SK-N-SH (cell line): ENCODE data around the gene CAPRIN2. TPM values are rescaled to one million over a fixed set of nuclear protein-coding genes. Genes with fewer than 3 reads are reported as not detected.

ENCODE experiments used
- CTCF ChIA-PET: fragments of 300-600, 350-600 bp; formaldehyde crosslinking; extraction: SDS; loops from one replicate; lab custom pipeline; 2021; lab: Yijun Ruan, JAX
- POLR2A ChIA-PET: fragments of 350-600 bp; sonication (Branson Sonifier 250); formaldehyde crosslinking; extraction: SDS; loops from one replicate; lab custom pipeline; 2020; ENCODE audit warnings: antibody characterized with exemption, inconsistent platforms; lab: Yijun Ruan, JAX
- DNase-seq: peaks from one replicate; pipeline ENCODE4 v3.0.0; 2012
- H2AFZ ChIP-seq: fragments of 200-600 bp; sonication (generic); 2 replicates; pipeline ENCODE4 v1.8.1; 2016; ENCODE audit warnings: antibody characterized with exemption, mild to moderate bottlenecking, low read depth
- H3F3A ChIP-seq: fragments of 200-600 bp; sonication (generic); replicated peaks from 2 replicates; pipeline ENCODE3; 2016; ENCODE audit warnings: antibody characterized with exemption, mild to moderate bottlenecking; ENCODE audit not compliant: insufficient read depth
- H3K27ac ChIP-seq, 2 experiments: fragments of 200-500 bp in 1 of 2; fragments of 200-600 bp in 1 of 2; sonication (Bioruptor generic) in 1 of 2; sonication (generic), shearing (Covaris generic) in 1 of 2; 2 replicates each; pipeline versions ENCODE4 v1.5.1 to v1.6.1; 2014 to 2016; ENCODE audit warnings: low read depth in 2 of 2, inconsistent platforms in 1 of 2, low read length in 1 of 2, mild to moderate bottlenecking in 1 of 2, mixed read lengths in 1 of 2
- H3K27me3 ChIP-seq: fragments of 200-600 bp; sonication (generic), shearing (Covaris generic); 2 replicates; pipeline ENCODE4 v1.6.1; 2016; ENCODE audit warnings: mixed run types; ENCODE audit not compliant: insufficient read depth
- H3K36me3 ChIP-seq, 2 experiments: fragments of 200-500 bp in 1 of 2; fragments of 200-600 bp in 1 of 2; sonication (Bioruptor generic) in 1 of 2; sonication (generic) in 1 of 2; replicated peaks in 1 of 2; 2 replicates each; pipeline versions ENCODE3 to v1.5.1; 2014 to 2016; ENCODE audit warnings: low read length in 1 of 2, mild to moderate bottlenecking in 1 of 2; ENCODE audit not compliant: insufficient read depth in 2 of 2, control insufficient read depth in 1 of 2
- H3K4me1 ChIP-seq, 2 experiments: fragments of 200-500 bp in 1 of 2; fragments of 200-600 bp in 1 of 2; sonication (Bioruptor generic) in 1 of 2; sonication (generic), shearing (Covaris generic) in 1 of 2; 2 replicates each; pipeline versions ENCODE4 v1.5.1 to v1.6.1; 2014 to 2016; ENCODE audit warnings: low read depth in 1 of 2, low read length in 1 of 2, mixed run types in 1 of 2; ENCODE audit not compliant: insufficient read depth in 2 of 2, control insufficient read depth in 1 of 2
- H3K4me2 ChIP-seq: fragments of 200-600 bp; sonication (generic), shearing (Covaris generic); 2 replicates; pipeline ENCODE4 v1.6.1; 2017; ENCODE audit warnings: mixed run types
- H3K4me3 ChIP-seq, 2 experiments: fragments of 200-500 bp in 1 of 2; fragments of 200-600 bp in 1 of 2; sonication (Bioruptor generic) in 1 of 2; sonication (generic), shearing (Covaris generic) in 1 of 2; 2 replicates each; pipeline versions ENCODE4 v1.5.1 to v1.8.1; 2014 to 2016; ENCODE audit warnings: low read depth in 2 of 2, inconsistent platforms in 1 of 2, low read length in 1 of 2, mild to moderate bottlenecking in 1 of 2, mixed read lengths in 1 of 2, moderate library complexity in 1 of 2
- H3K79me2 ChIP-seq: fragments of 200-600 bp; sonication (generic); 2 replicates; pipeline ENCODE4 v1.8.1; 2017; ENCODE audit warnings: mild to moderate bottlenecking; ENCODE audit not compliant: insufficient read depth
- H3K9ac ChIP-seq: fragments of 200-600 bp; sonication (generic); 2 replicates; pipeline ENCODE4 v1.6.1; 2017; ENCODE audit warnings: mixed run types
- H3K9me2 ChIP-seq: fragments of 200-600 bp; sonication (generic); 2 replicates; pipeline ENCODE4 v1.6.1; 2017; ENCODE audit warnings: mixed run types
- H3K9me3 ChIP-seq: fragments of 200-600 bp; sonication (generic); 2 replicates; pipeline ENCODE4 v1.6.1; 2017; ENCODE audit warnings: mixed run types, mild to moderate bottlenecking, moderate library complexity
- H4K20me1 ChIP-seq: fragments of 200-600 bp; sonication (generic); 2 replicates; pipeline ENCODE4 v1.6.1; 2017; ENCODE audit warnings: mild to moderate bottlenecking, mixed run types; ENCODE audit not compliant: insufficient read depth
- EP300 ChIP-seq, 2 experiments: IDR thresholded peaks; 2 replicates each; pipeline versions ENCODE4 v1.4.0 to v1.6.1; 2012; ENCODE audit warnings: borderline replicate concordance in 1 of 2, low read depth in 1 of 2, low read length in 1 of 2
- FOSL2 ChIP-seq: IDR thresholded peaks from 2 replicates; pipeline ENCODE4 v1.4.0; 2012; ENCODE audit warnings: low read depth, mild to moderate bottlenecking, moderate library complexity, borderline replicate concordance
- FOXJ3 ChIP-seq: sonication (generic); formaldehyde crosslinking; IDR thresholded peaks from 2 replicates; pipeline ENCODE4 v1.5.1; 2020; ENCODE audit warnings: mild to moderate bottlenecking, missing genetic modification reagents
- FOXM1 ChIP-seq: IDR thresholded peaks from 2 replicates; pipeline ENCODE4 v1.4.0; 2012; ENCODE audit warnings: low read depth, mild to moderate bottlenecking
- GABPA ChIP-seq: IDR thresholded peaks from 2 replicates; pipeline ENCODE4 v1.4.0; 2012; ENCODE audit warnings: low read depth, mild to moderate bottlenecking
- JUND ChIP-seq: IDR thresholded peaks from 2 replicates; pipeline ENCODE4 v1.4.0; 2012
- MXI1 ChIP-seq: IDR thresholded peaks from 2 replicates; pipeline ENCODE4 v1.6.1; 2012; ENCODE audit warnings: mild to moderate bottlenecking, low read depth, low read length, improper control_type of control experiment
- NFIC ChIP-seq: IDR thresholded peaks from 2 replicates; pipeline ENCODE4 v1.4.0; 2012; ENCODE audit warnings: borderline replicate concordance
- POLR2AphosphoS5 ChIP-seq: IDR thresholded peaks from 2 replicates; pipeline ENCODE4 v1.6.1; 2012; ENCODE audit warnings: low read depth, low read length
- RAD21 ChIP-seq: IDR thresholded peaks from 2 replicates; pipeline ENCODE4 v1.6.1; 2012; ENCODE audit warnings: mild to moderate bottlenecking, low read length
- RCOR1 ChIP-seq: fragments of 150-350 bp; IDR thresholded peaks from 2 replicates; pipeline ENCODE4 v1.6.1; 2017; ENCODE audit warnings: antibody characterized with exemption, low read length
- RXRA ChIP-seq: IDR thresholded peaks from 2 replicates; pipeline ENCODE4 v1.4.0; 2012; ENCODE audit warnings: low read depth, mild to moderate bottlenecking, borderline replicate concordance
- SIN3A ChIP-seq: IDR thresholded peaks from 2 replicates; pipeline ENCODE4 v1.6.1; 2012; ENCODE audit warnings: low read depth, mild to moderate bottlenecking, low read length, moderate library complexity, borderline replicate concordance
- SMC3 ChIP-seq: IDR thresholded peaks from 2 replicates; pipeline ENCODE4 v1.6.1; 2012; ENCODE audit warnings: low read depth, low read length, improper control_type of control experiment
- polyA plus RNA-seq, 3 experiments: library from polyadenylated mRNA; depleted of rRNA; stranded (reverse); fragments of >200 nt; gene quantifications; 2 replicates each; pipeline ENCODE4 v1.2.3, GENCODE V29; 2012
- TF ChIP-seq, protein P1 (sequence below): fragments of 200-600 bp; sonication (generic); IDR thresholded peaks from 2 replicates; pipeline ENCODE4 v1.6.1; 2017; ENCODE audit warnings: antibody characterized with exemption, mild to moderate bottlenecking, moderate library complexity
- TF ChIP-seq, protein P2 (sequence below): IDR thresholded peaks from 2 replicates; pipeline ENCODE4 v1.4.0; 2012; ENCODE audit warnings: low read depth, borderline replicate concordance
- TF ChIP-seq, protein P3 (sequence below): IDR thresholded peaks from 2 replicates; pipeline ENCODE4 v1.6.1; 2012; ENCODE audit warnings: mild to moderate bottlenecking, low read depth, low read length, moderate library complexity
- TF ChIP-seq, protein P4 (sequence below): IDR thresholded peaks from 2 replicates; pipeline ENCODE4; 2012
- TF ChIP-seq, protein P5 (sequence below): IDR thresholded peaks from 2 replicates; pipeline ENCODE4 v1.4.0; 2012; ENCODE audit warnings: low read depth

CAPRIN2 gene
- polyA plus RNA-seq, 1 of the 3 experiments (the other 2 are of a cell fraction), result 21.4 TPM

DNA sequence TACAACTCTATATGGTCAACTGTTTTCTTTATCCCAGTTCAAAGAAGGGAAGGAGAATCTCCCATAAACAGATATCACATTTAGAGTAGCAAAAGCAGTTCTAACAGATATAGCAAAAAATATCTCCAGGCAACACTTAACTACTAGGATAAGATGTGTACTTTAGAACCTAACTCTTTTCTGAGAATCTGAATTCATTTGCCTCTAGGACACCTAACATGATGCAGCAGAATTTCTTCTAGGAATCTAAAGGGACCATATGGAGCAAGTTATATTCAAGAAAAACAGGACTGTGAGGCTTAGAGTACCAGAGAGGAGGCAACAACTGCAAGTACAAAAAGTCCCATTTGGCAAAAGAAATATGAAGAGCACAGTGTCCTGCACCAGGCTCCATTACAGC lies 24.4 kb upstream of the CAPRIN2 start:
- H3K9me2 ChIP-seq, result no peaks in the 10 kb centered on the region
- H3K4me2 ChIP-seq, result no peak overlapping the region
- ChIA-PET POLR2A (no interaction called here), CTCF (no interaction called here)
- no peak overlapping the region for H3K27ac ChIP-seq
- no peak overlapping the region for H3K9ac ChIP-seq
- no peak overlapping the region for H2AFZ ChIP-seq
- H4K20me1 ChIP-seq, result no peaks in the 10 kb centered on the region
- H3K4me1 ChIP-seq, result no peaks in the 10 kb centered on the region
- H3K79me2 ChIP-seq, result no peaks in the 10 kb centered on the region
- H3F3A ChIP-seq, result no peaks in the 10 kb centered on the region
- no peak for DNase-seq
- peaks cover 4% of the 10 kb centered on the region for H3K9me3 ChIP-seq
- TF ChIP-seq RXRA (no peak), POLR2AphosphoS5 (no peak), SIN3A (no peak), JUND (no peak), SMC3 (no peak), EP300 (IDR thresholded peaks at IDR 0.05; ENCODE audit: borderline replicate concordance in 1 of 2, low read depth in 1 of 2, low read length in 1 of 2) (no peak)
- TF ChIP-seq, protein P1, sequence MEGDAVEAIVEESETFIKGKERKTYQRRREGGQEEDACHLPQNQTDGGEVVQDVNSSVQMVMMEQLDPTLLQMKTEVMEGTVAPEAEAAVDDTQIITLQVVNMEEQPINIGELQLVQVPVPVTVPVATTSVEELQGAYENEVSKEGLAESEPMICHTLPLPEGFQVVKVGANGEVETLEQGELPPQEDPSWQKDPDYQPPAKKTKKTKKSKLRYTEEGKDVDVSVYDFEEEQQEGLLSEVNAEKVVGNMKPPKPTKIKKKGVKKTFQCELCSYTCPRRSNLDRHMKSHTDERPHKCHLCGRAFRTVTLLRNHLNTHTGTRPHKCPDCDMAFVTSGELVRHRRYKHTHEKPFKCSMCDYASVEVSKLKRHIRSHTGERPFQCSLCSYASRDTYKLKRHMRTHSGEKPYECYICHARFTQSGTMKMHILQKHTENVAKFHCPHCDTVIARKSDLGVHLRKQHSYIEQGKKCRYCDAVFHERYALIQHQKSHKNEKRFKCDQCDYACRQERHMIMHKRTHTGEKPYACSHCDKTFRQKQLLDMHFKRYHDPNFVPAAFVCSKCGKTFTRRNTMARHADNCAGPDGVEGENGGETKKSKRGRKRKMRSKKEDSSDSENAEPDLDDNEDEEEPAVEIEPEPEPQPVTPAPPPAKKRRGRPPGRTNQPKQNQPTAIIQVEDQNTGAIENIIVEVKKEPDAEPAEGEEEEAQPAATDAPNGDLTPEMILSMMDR, result no peak
- H3K27me3 ChIP-seq, result no peaks in the 10 kb centered on the region
- H3K36me3 ChIP-seq, result no peaks in the 10 kb centered on the region
- no peak overlapping the region for H3K4me3 ChIP-seq

DNA sequence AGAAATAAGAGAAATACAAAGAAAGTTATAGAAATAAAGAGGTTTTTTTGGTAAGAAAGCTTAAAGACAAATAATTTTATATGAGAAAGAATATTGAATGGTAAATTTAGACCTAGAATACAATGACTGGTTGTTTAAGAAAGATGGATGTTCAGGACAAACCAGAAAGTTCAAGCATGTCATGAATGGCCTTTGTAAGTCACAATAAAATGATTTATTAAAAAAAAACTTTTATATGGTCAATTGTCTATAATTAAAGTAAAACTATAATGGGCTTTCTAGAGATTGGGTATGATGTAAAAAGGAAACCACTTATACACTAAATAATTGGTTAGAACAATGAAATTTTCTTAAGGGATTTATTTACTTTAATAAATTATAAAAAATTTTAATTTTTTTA lies 19.8 kb upstream of the CAPRIN2 start:
- no peak overlapping the region for H2AFZ ChIP-seq
- no peaks in the 10 kb centered on the region for H3F3A ChIP-seq
- no peak overlapping the region for H3K27ac ChIP-seq
- H3K9me3 ChIP-seq, result peaks cover 11% of the 10 kb centered on the region
- H3K4me1 ChIP-seq, result no peaks in the 10 kb centered on the region
- no peak overlapping the region for H3K9ac ChIP-seq
- no peak for DNase-seq
- H3K4me2 ChIP-seq, result no peak overlapping the region
- no peaks in the 10 kb centered on the region for H3K9me2 ChIP-seq
- no peak overlapping the region for H3K4me3 ChIP-seq
- CTCF ChIA-PET, result no interaction called here
- no peaks in the 10 kb centered on the region for H3K27me3 ChIP-seq
- H3K79me2 ChIP-seq, result no peaks in the 10 kb centered on the region
- H4K20me1 ChIP-seq, result no peaks in the 10 kb centered on the region
- H3K36me3 ChIP-seq, result no peaks in the 10 kb centered on the region
- POLR2A ChIA-PET, result no interaction called here
- no peak for TF ChIP-seq JUND
- TF ChIP-seq, protein P2, sequence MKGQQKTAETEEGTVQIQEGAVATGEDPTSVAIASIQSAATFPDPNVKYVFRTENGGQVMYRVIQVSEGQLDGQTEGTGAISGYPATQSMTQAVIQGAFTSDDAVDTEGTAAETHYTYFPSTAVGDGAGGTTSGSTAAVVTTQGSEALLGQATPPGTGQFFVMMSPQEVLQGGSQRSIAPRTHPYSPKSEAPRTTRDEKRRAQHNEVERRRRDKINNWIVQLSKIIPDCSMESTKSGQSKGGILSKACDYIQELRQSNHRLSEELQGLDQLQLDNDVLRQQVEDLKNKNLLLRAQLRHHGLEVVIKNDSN, result no peak
- TF ChIP-seq NFIC, result no peak
- TF ChIP-seq RAD21, result no peak
- TF ChIP-seq, protein P3, sequence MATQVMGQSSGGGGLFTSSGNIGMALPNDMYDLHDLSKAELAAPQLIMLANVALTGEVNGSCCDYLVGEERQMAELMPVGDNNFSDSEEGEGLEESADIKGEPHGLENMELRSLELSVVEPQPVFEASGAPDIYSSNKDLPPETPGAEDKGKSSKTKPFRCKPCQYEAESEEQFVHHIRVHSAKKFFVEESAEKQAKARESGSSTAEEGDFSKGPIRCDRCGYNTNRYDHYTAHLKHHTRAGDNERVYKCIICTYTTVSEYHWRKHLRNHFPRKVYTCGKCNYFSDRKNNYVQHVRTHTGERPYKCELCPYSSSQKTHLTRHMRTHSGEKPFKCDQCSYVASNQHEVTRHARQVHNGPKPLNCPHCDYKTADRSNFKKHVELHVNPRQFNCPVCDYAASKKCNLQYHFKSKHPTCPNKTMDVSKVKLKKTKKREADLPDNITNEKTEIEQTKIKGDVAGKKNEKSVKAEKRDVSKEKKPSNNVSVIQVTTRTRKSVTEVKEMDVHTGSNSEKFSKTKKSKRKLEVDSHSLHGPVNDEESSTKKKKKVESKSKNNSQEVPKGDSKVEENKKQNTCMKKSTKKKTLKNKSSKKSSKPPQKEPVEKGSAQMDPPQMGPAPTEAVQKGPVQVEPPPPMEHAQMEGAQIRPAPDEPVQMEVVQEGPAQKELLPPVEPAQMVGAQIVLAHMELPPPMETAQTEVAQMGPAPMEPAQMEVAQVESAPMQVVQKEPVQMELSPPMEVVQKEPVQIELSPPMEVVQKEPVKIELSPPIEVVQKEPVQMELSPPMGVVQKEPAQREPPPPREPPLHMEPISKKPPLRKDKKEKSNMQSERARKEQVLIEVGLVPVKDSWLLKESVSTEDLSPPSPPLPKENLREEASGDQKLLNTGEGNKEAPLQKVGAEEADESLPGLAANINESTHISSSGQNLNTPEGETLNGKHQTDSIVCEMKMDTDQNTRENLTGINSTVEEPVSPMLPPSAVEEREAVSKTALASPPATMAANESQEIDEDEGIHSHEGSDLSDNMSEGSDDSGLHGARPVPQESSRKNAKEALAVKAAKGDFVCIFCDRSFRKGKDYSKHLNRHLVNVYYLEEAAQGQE, result no peak
- no peak for TF ChIP-seq MXI1
- no peak for TF ChIP-seq FOXJ3 (CRISPR knock-in tag)
- TF ChIP-seq GABPA, result no peak
- TF ChIP-seq EP300 (IDR thresholded peaks at IDR 0.05; ENCODE audit: borderline replicate concordance in 1 of 2, low read depth in 1 of 2, low read length in 1 of 2), result no peak
- no peak for TF ChIP-seq SMC3
- TF ChIP-seq FOSL2, result no peak
- no peak for TF ChIP-seq FOXM1
- no peak for TF ChIP-seq RXRA
- TF ChIP-seq, protein P4, sequence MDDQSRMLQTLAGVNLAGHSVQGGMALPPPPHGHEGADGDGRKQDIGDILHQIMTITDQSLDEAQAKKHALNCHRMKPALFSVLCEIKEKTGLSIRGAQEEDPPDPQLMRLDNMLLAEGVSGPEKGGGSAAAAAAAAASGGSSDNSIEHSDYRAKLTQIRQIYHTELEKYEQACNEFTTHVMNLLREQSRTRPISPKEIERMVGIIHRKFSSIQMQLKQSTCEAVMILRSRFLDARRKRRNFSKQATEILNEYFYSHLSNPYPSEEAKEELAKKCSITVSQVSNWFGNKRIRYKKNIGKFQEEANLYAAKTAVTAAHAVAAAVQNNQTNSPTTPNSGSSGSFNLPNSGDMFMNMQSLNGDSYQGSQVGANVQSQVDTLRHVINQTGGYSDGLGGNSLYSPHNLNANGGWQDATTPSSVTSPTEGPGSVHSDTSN, result no peak
- TF ChIP-seq, protein P5, sequence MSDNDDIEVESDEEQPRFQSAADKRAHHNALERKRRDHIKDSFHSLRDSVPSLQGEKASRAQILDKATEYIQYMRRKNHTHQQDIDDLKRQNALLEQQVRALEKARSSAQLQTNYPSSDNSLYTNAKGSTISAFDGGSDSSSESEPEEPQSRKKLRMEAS, result no peak
- TF ChIP-seq, protein P1, result no peak
- TF ChIP-seq RCOR1, result no peak
